HEK293 (cell line): ENCODE data around the gene CTNNA2.

Experiments used
- CTCF ChIA-PET: fragments of 350-600 bp; formaldehyde crosslinking; extraction: SDS; loops from one replicate; lab custom pipeline; 2021; ENCODE audit warnings: antibody characterized with exemption; lab: Yijun Ruan, JAX
- POLR2A ChIA-PET: fragments of 300-600 bp; formaldehyde crosslinking; extraction: SDS; loops from one replicate; lab custom pipeline; 2020; ENCODE audit warnings: antibody characterized with exemption, inconsistent platforms; lab: Yijun Ruan, JAX
- H3K27ac ChIP-seq: fragments of 200-500 bp; sonication (Bioruptor generic); 2 replicates; pipeline ENCODE4 v1.5.1; 2014; ENCODE audit warnings: low read depth, low read length, control low read depth, inconsistent platforms; ENCODE audit errors: extremely low read depth
- H3K36me3 ChIP-seq, 2 experiments: fragments of 200-500 bp in 1 of 2; sonication (Bioruptor generic) in 1 of 2; 1 replicate in 1 of 2; 2 replicates in 1 of 2; pipeline ENCODE4 v1.5.1; 2014 to 2017; ENCODE audit warnings: inconsistent platforms in 2 of 2, low read length in 2 of 2; ENCODE audit not compliant: control insufficient read depth in 2 of 2, insufficient read depth in 1 of 2
- H3K4me1 ChIP-seq: fragments of 200-500 bp; sonication (Bioruptor generic); 2 replicates; pipeline ENCODE4 v1.5.1; 2014; ENCODE audit warnings: mild to moderate bottlenecking, low read length, inconsistent platforms; ENCODE audit not compliant: control insufficient read depth, insufficient read depth
- H3K4me3 ChIP-seq: 2 replicates; pipeline ENCODE4 v1.5.1; 2011; ENCODE audit warnings: low read depth, mild to moderate bottlenecking, control low read depth, low read length, moderate library complexity
- H3K9me3 ChIP-seq: fragments of 200-500 bp; sonication (Bioruptor generic); 2 replicates; pipeline ENCODE4 v1.5.1; 2014; ENCODE audit warnings: low read depth, low read length, inconsistent platforms; ENCODE audit not compliant: control insufficient read depth, insufficient read depth
- FEZF1 ChIP-seq: fragments of 450-650 bp; formaldehyde crosslinking; IDR thresholded peaks from 2 replicates; pipeline ENCODE4 v1.5.1; 2016; ENCODE audit warnings: missing biosample characterization, missing genetic modification characterization
- GLIS1 ChIP-seq: fragments of 450-650 bp; formaldehyde crosslinking; IDR thresholded peaks from 2 replicates; pipeline ENCODE4 v1.5.1; 2016; ENCODE audit warnings: missing biosample characterization, missing genetic modification characterization
- KLF10 ChIP-seq: fragments of 450-650 bp; IDR thresholded peaks from 2 replicates; pipeline ENCODE4 v1.5.1; 2018; ENCODE audit warnings: missing biosample characterization, mild to moderate bottlenecking, missing genetic modification characterization
- KLF8 ChIP-seq: fragments of 450-650 bp; formaldehyde crosslinking; IDR thresholded peaks from 2 replicates; pipeline ENCODE4 v1.5.1; 2016; ENCODE audit warnings: missing biosample characterization, missing genetic modification characterization
- SP7 ChIP-seq: fragments of 450-650 bp; formaldehyde crosslinking; IDR thresholded peaks from 2 replicates; pipeline ENCODE4 v1.5.1; 2016; ENCODE audit warnings: missing biosample characterization, missing genetic modification characterization
- YY1 ChIP-seq: fragments of 450-650 bp; formaldehyde crosslinking; IDR thresholded peaks from 2 replicates; pipeline ENCODE4 v1.5.1; 2018; ENCODE audit warnings: missing biosample characterization, missing genetic modification characterization
- ZBTB21 ChIP-seq: fragments of 450-650 bp; formaldehyde crosslinking; IDR thresholded peaks from 2 replicates; pipeline ENCODE4 v1.5.1; 2017; ENCODE audit warnings: missing biosample characterization, missing genetic modification characterization
- ZBTB7A ChIP-seq: fragments of 450-650 bp; formaldehyde crosslinking; IDR thresholded peaks from 2 replicates; pipeline ENCODE4 v1.5.1; 2016; ENCODE audit warnings: low read depth, missing biosample characterization, missing genetic modification characterization
- ZBTB8A ChIP-seq: fragments of 450-650 bp; formaldehyde crosslinking; IDR thresholded peaks from 2 replicates; pipeline ENCODE4 v1.5.1; 2016; ENCODE audit warnings: missing biosample characterization, missing genetic modification characterization
- ZFP37 ChIP-seq: fragments of 450-650 bp; formaldehyde crosslinking; IDR thresholded peaks from 2 replicates; pipeline ENCODE4 v1.5.1; 2016; ENCODE audit warnings: missing biosample characterization, missing genetic modification characterization
- ZFP69B ChIP-seq: fragments of 450-650 bp; formaldehyde crosslinking; IDR thresholded peaks from 2 replicates; pipeline ENCODE4 v1.5.1; 2016; ENCODE audit warnings: missing biosample characterization, missing genetic modification characterization
- ZNF112 ChIP-seq: fragments of 450-650 bp; formaldehyde crosslinking; IDR thresholded peaks from 2 replicates; pipeline ENCODE4 v1.5.0; 2017; ENCODE audit warnings: missing biosample characterization, missing genetic modification characterization
- ZNF114 ChIP-seq: fragments of 450-650 bp; formaldehyde crosslinking; IDR thresholded peaks from 2 replicates; pipeline ENCODE4 v1.5.0; 2017; ENCODE audit warnings: missing biosample characterization, missing genetic modification characterization
- ZNF174 ChIP-seq: fragments of 450-650 bp; formaldehyde crosslinking; IDR thresholded peaks from 2 replicates; pipeline ENCODE4 v1.5.0; 2017; ENCODE audit warnings: missing biosample characterization, mild to moderate bottlenecking, missing genetic modification characterization
- ZNF202 ChIP-seq: fragments of 450-650 bp; formaldehyde crosslinking; IDR thresholded peaks from 2 replicates; pipeline ENCODE4 v1.5.1; 2016; ENCODE audit warnings: missing biosample characterization, missing genetic modification characterization, borderline replicate concordance
- ZNF214 ChIP-seq: fragments of 450-650 bp; formaldehyde crosslinking; IDR thresholded peaks from 2 replicates; pipeline ENCODE4 v1.5.1; 2017; ENCODE audit warnings: missing biosample characterization, mild to moderate bottlenecking, missing genetic modification characterization, borderline replicate concordance
- ZNF48 ChIP-seq: fragments of 450-650 bp; formaldehyde crosslinking; IDR thresholded peaks from 2 replicates; pipeline ENCODE4 v1.5.1; 2016; ENCODE audit warnings: missing biosample characterization, missing genetic modification characterization
- ZNF488 ChIP-seq: fragments of 450-650 bp; formaldehyde crosslinking; IDR thresholded peaks from 2 replicates; pipeline ENCODE4 v1.5.1; 2016; ENCODE audit warnings: missing biosample characterization, missing genetic modification characterization
- ZNF600 ChIP-seq: fragments of 450-650 bp; formaldehyde crosslinking; IDR thresholded peaks from 2 replicates; pipeline ENCODE4 v1.5.1; 2016; ENCODE audit warnings: missing biosample characterization, missing genetic modification characterization
- ZNF792 ChIP-seq: fragments of 450-650 bp; formaldehyde crosslinking; IDR thresholded peaks from 2 replicates; pipeline ENCODE4 v1.5.1; 2016; ENCODE audit warnings: missing biosample characterization, missing genetic modification characterization
- TF ChIP-seq, protein P1 (sequence below): fragments of 450-650 bp; formaldehyde crosslinking; IDR thresholded peaks from 2 replicates; pipeline ENCODE4 v1.5.1; 2016; ENCODE audit warnings: missing biosample characterization, missing genetic modification characterization
- TF ChIP-seq, protein P2 (sequence below): fragments of 450-650 bp; formaldehyde crosslinking; IDR thresholded peaks from 2 replicates; pipeline ENCODE4 v1.5.1; 2017; ENCODE audit warnings: missing biosample characterization, missing genetic modification characterization
- TF ChIP-seq, protein P3 (sequence below): fragments of 450-650 bp; formaldehyde crosslinking; conservative IDR thresholded peaks from 2 replicates; pipeline ENCODE4 v1.5.1; 2016; ENCODE audit warnings: low read depth, missing biosample characterization, missing genetic modification characterization

CTNNA2 gene

DNA sequence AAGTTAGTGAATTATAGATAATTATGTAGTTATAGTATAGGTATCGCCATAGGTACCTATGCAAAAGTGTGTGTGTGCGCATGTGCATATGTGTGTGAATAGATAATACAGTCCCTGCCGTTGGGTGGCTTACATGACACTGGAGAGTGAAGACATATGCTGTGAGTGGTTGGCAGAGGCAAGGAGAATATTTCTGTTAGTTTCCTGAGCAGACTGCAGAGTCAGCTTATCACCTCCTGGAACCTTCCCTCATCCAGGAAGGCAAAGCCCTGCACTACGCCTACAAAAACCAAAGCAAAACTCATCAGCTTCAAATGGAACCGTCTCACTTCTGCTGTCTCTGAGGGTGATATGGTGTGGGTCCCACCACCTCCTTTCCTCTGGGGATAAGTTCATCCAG, 609.8 kb downstream of the CTNNA2 start (continued):
- TF ChIP-seq, protein P1, sequence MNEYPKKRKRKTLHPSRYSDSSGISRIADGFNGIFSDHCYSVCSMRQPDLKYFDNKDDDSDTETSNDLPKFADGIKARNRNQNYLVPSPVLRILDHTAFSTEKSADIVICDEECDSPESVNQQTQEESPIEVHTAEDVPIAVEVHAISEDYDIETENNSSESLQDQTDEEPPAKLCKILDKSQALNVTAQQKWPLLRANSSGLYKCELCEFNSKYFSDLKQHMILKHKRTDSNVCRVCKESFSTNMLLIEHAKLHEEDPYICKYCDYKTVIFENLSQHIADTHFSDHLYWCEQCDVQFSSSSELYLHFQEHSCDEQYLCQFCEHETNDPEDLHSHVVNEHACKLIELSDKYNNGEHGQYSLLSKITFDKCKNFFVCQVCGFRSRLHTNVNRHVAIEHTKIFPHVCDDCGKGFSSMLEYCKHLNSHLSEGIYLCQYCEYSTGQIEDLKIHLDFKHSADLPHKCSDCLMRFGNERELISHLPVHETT: no peak
- TF ChIP-seq ZNF174 (tag by site-specific recombination) (no peak), ZFP69B (no peak), KLF10 (tag by site-specific recombination) (no peak), ZFP37 (tag by site-specific recombination) (no peak), YY1 (tag by site-specific recombination) (no peak), ZNF488 (tag by site-specific recombination) (no peak), KLF8 (tag by site-specific recombination) (no peak), SP7 (no peak), ZBTB8A (tag by site-specific recombination) (no peak), ZNF112 (tag by site-specific recombination) (no peak), ZNF48 (tag by site-specific recombination) (no peak), ZNF792 (tag by site-specific recombination) (no peak)

DNA sequence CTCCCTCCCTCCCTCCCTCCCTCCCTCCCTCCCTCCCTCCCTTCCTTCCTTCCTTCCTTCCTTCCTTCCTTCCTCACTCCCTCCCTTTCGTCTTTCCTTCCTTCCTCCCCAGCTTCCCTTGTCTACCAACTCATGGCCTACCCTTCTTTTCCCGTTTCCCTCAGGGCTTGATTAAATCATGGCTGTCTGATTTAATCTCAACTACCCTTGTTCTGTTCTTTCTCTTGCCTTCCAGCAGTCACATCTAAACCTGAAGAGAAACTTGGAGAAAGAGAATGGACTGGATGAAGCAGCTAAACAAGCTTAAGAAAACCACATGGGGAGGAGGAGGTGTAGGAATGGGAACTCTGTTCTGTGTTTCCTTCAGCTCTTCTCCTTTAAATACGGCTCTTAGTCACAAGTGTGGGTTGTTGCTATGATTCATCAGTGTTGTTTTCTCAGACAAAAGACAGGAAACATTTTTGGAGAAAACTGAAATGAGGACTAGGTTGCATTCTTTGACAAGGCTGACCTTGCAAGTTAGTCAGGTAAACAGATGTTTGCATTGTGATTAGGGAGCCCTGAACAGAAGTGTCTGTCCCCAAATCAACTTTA, 613.8 kb downstream of the CTNNA2 start:
- POLR2A ChIA-PET: no interaction called here
- no peak overlapping the region for H3K27ac ChIP-seq

GRCh38 chr2:80128080-80128479, 615.2 kb downstream of the CTNNA2 start:
- CTCF ChIA-PET: no interaction called here
- Histone ChIP-seq H3K4me3 (no peak overlapping the region), H3K4me1 (no peaks in the 10 kb centered on the region), H3K36me3 (no peaks in the 10 kb centered on the region), H3K27ac (no peak overlapping the region), H3K9me3 (no peaks in the 10 kb centered on the region)
- TF ChIP-seq, protein P2, sequence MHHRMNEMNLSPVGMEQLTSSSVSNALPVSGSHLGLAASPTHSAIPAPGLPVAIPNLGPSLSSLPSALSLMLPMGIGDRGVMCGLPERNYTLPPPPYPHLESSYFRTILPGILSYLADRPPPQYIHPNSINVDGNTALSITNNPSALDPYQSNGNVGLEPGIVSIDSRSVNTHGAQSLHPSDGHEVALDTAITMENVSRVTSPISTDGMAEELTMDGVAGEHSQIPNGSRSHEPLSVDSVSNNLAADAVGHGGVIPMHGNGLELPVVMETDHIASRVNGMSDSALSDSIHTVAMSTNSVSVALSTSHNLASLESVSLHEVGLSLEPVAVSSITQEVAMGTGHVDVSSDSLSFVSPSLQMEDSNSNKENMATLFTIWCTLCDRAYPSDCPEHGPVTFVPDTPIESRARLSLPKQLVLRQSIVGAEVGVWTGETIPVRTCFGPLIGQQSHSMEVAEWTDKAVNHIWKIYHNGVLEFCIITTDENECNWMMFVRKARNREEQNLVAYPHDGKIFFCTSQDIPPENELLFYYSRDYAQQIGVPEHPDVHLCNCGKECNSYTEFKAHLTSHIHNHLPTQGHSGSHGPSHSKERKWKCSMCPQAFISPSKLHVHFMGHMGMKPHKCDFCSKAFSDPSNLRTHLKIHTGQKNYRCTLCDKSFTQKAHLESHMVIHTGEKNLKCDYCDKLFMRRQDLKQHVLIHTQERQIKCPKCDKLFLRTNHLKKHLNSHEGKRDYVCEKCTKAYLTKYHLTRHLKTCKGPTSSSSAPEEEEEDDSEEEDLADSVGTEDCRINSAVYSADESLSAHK: no peak
- TF ChIP-seq ZNF202 (tag by site-specific recombination) (no peak), ZBTB21 (tag by site-specific recombination) (no peak), ZNF600 (tag by site-specific recombination) (no peak), ZNF114 (no peak)
- TF ChIP-seq, protein P3, sequence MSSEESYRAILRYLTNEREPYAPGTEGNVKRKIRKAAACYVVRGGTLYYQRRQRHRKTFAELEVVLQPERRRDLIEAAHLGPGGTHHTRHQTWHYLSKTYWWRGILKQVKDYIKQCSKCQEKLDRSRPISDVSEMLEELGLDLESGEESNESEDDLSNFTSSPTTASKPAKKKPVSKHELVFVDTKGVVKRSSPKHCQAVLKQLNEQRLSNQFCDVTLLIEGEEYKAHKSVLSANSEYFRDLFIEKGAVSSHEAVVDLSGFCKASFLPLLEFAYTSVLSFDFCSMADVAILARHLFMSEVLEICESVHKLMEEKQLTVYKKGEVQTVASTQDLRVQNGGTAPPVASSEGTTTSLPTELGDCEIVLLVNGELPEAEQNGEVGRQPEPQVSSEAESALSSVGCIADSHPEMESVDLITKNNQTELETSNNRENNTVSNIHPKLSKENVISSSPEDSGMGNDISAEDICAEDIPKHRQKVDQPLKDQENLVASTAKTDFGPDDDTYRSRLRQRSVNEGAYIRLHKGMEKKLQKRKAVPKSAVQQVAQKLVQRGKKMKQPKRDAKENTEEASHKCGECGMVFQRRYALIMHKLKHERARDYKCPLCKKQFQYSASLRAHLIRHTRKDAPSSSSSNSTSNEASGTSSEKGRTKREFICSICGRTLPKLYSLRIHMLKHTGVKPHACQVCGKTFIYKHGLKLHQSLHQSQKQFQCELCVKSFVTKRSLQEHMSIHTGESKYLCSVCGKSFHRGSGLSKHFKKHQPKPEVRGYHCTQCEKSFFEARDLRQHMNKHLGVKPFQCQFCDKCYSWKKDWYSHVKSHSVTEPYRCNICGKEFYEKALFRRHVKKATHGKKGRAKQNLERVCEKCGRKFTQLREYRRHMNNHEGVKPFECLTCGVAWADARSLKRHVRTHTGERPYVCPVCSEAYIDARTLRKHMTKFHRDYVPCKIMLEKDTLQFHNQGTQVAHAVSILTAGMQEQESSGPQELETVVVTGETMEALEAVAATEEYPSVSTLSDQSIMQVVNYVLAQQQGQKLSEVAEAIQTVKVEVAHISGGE (tag by site-specific recombination): no peak
- POLR2A ChIA-PET: no interaction called here

More for the DNA sequence above, 613.8 kb downstream of the CTNNA2 start:
- TF ChIP-seq, protein P2: no peak
- TF ChIP-seq FEZF1 (tag by site-specific recombination) (no peak), ZBTB7A (tag by site-specific recombination) (no peak), ZNF214 (no peak), GLIS1 (tag by site-specific recombination) (no peak)
- CTCF ChIA-PET: no interaction called here
- Histone ChIP-seq H3K36me3 (no peaks in the 10 kb centered on the region), H3K9me3 (no peaks in the 10 kb centered on the region), H3K4me1 (no peaks in the 10 kb centered on the region), H3K4me3 (no peak overlapping the region)
